Activated CD4-positive, alpha-beta T cell treated with anti-CD3 and anti-CD28 coated beads, Interleukin-2, Interleukin-6, amounts not matched to agents 100 ng/mL and 50 ng/mL, durations not matched to agents 16 hours and 8 hours (primary cell): ENCODE results near the gene TOP2A.
"Not testable (repeated sequence)": the region's sequence is repeated elsewhere in the genome, so short reads cannot be mapped to it uniquely, and the experiment has no call there.

ENCODE experiments used
- DNase-seq: peaks from one replicate; pipeline ENCODE4 v3.0.0-alpha.2; 2020

The TOP2A gene

DNA sequence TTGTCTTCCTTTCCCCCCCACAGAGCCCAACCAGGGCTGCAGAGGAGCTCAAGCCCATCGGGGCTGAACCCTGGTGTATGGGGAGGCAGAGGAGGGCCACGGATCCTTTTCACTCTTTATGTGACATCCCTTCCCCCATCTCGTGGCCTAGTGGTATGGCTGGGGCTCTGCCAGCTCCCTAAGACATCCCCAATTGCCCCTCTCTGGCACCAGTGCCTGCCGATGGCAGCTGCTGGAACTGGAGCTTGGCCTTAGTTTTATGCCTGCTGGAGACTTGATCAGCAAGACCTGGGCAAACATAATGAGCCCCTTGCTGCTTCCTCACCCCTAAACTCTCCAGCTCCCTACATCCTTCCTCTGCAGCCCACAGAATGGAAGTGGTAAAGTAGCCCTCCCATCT lies 8.0 kb upstream of the TOP2A start:
- DNase-seq = no peak

DNA sequence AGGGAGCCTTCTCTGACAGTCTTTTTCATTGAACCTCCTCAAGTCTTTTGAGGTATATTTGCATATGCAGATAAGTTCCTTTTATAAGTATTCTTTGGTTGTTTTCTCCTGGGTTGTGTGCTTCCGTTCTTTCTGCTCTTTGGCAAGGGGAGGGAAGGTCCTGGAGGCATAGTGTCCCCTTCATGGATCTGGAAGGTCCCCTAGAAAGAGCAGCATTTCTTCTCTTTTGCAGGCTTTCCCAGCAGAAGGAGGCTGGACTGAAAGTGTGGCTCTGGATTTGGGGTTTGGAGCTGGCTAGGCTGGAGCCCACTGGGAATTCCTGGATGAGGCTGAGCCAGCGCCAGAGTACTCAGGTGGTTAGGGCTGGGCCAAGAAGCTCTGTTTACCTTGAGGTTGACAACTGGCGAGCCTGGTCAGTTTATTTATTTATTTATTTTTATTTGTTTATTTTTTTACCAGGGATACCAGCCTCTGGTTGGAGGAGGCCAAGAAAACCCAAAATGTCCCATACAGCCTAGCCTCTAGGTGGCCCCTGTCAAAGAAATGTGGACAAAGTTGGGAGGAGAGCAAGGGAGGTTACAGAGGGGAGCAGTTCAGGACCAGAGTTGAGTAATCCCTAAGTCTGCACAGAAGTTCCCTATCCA lies 5.4 kb upstream of the TOP2A start:
- no peak for DNase-seq

DNA sequence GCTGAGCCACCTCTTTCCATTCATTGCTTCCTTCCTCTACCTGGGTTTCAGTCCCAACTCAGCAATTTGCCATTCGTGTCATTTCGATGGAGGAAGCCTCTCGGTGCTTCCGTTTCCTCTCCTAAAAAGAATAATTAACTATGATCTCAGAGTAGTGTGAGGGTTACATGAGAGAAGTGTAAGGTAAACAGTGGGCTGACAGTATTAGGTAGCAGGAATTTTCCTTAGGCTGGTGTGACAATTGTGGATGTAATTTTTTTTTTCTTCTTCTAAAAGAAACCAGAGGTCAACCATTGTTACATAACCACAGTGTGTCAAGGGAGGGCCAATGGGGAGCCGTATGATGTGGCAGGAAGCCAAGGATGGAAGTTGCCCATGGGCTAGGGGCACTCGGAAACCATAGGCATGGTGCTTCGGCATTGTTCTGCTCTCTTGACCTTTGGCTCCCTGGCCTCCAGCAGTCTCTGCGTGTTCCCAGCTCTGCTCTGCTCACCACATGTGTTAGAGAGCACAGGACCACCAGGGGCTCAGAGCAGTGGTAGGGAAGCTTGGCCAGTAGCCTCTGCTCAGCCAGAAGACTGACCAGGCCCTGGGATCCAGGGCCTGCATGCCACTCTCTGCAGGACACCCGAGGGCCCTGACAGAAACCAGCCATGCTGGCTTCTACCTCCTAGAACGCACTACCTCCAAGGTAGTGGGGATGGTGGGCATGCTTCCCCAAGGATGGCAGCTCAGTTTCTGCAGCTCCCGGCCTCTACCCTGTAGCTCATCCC lies 2.0 kb upstream of the TOP2A start:
- peak; percentile 46 for DNase-seq

DNA sequence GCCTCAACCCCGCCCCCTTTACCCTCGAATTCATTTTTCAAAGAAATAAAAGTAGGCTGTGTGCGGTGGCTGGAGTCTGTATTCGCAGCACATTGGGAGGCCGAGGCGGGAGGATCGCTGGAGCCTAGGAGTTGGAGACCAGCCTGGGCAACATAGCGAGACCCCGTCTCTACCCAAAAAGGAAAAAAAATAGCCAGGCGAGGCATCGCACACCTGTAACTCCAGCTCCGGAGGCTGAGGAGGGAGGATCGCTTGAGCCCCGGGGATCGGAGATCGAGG lies 671 bp upstream of the TOP2A start:
- DNase-seq = no peak

DNA sequence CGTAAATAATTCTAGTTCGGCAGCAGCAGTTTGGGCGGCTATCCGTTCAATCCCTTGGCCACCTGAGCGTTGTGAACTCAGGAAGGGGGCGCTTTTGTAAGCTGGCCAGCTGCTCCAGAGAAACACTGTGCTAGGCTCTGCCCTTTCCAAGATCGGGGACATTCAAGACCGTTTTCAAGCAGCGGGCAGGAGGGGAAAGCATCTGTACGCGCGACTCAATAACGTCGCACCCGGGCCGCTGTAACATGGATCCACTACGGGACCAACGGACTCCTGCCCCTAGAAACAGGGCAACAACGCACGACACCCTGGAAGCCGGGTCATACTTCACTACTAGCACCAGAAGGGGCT lies 463 bp downstream of the TOP2A start:
- DNase-seq = peak; percentile 49

DNA sequence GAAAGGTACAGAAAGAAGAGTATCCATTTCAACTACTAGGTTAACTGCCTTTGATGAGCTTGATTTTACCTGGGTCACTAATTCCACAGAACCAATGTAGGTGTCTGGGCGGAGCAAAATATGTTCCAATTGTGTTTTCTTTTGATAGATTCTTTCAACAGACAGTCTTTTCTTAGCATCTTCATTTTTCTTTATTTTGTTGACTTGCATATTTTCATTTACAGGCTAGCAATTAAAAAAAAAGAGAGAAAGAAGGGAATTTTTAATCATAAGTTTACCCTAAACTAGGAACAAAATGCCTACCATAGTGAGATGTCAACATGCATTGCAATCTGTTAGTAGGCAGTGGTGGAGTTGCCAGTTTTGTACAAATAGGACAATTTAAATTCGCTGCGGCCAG lies 1.0 kb downstream of the TOP2A start:
- no peak for DNase-seq

DNA sequence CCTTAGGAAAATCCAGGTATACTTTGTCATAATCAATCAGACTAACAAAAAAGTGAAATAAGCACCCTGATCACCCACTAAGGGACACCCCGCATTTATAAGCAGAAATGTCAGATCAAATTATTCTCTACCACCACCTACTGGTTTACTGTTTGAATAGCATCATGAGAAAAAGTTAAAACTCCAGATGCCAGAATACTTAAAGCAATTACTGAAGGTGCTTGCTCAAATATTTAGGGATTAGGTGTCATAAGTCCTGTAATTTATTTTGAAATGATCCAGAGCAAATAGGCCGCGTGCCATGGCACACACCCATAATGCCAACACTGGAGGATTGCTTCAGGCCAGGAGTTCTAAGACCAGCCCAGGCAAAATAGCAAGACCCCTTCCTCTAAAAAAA lies 2.3 kb downstream of the TOP2A start:
- DNase-seq = peak; percentile 50

DNA sequence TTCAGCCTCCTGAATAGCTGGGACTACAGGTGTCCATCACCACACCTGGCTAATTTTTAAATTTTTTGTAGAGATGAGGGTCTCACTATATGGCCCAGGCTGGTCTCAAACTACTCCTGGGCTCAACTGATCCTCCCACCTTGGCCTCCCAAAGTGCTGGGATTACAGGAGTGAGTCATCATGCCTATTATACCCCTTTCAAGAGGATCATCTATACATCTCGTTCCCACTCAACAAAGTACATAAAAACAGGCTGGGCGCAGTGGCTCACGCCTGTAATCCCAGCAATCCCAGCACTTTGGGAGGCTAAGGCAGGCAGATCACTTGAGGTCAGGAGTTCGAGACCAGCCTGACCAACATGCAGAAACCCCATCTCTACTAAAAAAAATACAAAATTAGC lies 3.4 kb downstream of the TOP2A start:
- not testable (repeated sequence) for DNase-seq

DNA sequence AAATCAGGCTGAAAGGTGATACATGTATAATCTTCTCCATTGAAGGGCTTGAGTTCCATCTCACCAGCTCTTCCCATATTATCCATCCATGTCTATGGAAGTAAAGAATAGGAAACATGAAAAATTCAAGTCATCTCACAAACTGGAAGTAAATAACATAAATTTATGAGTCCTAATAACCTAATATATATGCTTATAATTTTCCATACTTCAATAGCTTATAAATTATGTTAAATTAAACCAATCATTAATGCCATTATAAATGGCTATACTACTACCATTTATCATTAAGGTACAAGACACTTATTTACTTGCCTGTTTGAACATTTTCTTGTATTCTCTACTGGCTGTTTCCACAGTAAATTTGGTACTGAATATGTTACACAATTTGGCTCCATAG lies 4.8 kb downstream of the TOP2A start:
- no peak for DNase-seq

DNA sequence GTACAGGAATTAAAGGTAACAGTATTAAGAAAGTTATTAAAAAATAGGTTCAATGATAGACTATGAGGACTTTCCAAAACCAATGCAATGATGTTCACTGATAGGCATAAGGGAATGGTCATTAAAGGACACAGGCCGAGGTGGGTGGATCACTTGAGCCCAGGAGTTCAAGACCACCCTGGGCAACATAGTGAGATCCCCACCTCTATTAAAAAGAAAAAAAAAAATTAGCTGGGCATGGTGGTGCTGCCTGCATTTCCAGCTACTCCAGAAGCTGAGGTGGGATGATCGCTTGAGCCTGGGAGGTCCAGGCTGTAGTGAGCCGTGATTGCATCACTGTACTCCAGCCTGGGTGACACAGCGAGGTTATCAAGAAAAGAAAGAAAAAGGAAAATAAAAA lies 5.9 kb downstream of the TOP2A start:
- DNase-seq = no peak

DNA sequence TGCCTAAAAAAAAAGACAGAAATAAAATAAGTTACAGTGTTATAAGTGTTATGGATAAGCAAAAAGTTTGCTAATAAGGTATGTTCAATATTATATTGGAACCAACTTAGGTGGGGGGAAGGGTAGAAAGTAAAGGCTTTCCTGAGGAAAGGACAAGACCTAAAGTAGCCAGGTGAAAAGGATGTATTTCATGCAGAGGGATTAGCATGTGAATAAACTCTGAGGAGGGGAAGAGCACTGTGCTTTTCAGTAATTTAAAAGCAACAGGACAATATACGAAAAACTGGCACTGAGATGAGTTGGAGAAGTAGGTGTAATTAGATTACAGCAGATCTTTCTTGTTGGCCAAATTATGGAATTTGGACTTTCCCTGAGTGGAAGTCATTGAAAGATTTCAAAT lies 7.6 kb downstream of the TOP2A start:
- DNase-seq = no peak

DNA sequence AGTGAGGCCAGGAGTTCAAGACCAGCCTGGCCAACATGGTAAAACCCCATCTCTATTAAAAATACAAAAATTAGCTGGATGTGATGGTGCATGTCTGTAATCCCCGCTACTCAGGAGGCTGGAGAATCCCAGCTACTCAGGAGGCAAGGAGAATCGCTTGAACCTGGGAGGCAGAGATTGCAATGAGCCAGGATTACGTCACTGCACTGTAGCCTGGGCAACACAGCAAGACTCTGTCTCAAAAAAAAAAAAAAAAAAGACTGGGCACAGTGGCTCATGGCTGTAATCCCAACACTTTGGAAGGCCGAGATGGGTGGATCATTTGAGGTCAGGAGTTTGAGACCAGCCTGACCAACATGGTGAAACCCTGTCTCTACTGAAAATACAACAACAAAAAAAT lies 8.2 kb downstream of the TOP2A start:
- DNase-seq = not testable (repeated sequence)

DNA sequence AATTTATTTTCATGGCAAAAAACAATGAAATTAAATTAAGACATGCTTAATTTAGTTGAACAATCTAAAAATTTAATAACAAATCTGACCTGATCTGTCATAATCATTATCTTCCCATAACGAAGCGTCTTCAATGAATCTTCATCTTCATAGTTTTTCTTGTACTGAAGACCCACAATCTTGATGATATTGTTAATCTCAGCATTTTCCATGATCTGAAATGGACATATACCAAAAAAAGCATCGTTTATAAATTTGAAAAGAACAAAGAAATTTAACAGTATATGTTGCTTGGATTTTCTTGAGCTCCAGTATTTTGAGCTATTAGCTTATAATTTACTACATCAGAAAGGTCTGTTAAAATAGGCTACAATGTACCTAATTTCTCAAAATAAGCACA lies 10.2 kb downstream of the TOP2A start:
- DNase-seq = no peak

DNA sequence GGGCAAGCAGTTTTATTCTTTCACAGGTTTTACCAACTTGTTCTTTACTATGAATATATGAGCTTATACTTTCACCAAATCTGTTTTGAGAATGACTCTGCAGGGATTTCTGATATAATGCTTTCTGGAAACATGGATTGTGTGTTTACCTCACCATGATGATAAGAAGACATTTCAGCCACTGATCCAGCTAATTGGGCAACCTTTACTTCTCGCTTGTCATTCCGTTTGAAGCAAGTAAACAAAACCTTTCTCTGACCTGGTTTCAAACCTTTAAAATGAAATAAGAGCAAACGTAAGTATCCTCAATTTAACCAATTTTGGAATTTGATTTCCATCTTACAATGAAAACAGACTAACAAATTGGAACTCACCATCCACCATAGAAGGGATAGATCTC lies 13.7 kb downstream of the TOP2A start:
- no peak for DNase-seq

DNA sequence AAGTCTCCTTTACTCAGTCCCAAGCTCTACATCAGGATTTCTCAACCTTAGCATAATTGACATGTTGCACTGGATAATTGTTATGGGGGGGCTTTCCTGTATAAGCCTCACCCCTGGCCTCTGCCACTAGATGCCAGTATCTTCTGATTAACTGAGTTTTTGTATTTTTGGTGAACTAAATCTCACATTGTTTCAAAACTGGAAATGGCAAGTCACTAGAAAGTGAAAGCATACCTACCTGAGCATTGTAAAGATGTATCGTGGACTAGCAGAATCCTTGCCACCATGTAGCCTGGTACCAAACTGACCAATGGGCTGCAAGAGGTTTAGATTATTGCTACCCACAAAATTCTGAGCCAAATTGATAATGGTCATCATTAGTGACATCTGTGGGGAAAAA lies 15.0 kb downstream of the TOP2A start:
- DNase-seq = no peak

DNA sequence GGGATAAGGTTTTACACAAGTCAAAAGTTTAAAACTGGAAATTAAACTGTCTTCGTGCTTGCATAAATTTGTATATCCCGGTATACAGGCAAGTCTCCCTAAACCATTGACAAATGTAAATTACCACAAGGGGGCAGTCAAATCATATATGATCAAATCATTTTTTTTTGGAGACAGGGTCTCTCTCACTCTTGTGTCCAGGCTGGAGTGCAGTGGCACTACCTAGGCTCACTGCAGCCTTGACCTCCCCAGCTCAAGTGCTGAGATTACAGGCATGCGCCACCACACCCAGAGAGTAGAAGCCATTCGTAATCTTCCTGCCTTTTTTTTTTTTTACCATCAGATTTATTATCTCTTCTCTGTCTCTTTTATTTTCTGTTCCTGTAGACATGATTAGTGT lies 18.5 kb downstream of the TOP2A start:
- peak; percentile 44 for DNase-seq

DNA sequence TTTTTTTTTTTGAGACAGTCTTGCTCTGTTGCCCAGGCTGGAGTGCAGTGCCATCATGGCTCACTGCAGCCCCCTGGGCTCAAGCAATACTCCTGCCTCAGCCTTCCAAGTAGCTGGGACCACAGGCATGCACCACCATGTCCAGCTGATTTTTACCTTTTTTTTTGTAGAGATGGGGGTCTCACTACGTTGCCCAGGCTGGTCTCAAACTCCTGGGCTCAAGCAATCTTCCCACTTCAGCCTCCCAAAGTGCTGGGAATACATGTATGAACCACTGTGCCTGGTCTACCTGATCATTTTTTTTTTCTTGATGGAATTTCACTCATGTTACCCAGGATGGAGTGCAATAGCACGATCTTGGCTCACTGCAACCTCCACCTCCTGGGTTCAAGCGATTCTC lies 31.1 kb downstream of the TOP2A start:
- not testable (repeated sequence) for DNase-seq

DNA sequence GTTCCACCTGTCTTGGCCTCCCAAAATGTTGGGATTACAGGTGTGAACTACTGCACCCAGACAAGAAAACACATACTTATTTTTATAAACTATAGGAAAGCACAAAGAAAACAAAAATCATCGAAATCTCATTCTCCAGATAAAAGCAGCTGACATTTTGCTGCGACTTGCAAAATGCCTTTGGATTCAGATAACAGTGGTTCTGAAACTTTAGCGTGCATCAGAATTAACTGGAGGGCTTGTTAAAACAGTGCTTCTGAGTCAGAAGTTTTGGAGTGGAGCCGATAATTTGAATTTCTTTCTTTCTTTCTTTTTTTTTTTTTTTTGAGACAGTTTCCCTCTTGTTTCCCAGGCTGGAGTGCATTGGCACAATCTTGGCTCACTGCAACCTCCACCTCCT lies 35.4 kb downstream of the TOP2A start:
- DNase-seq = no peak

DNA sequence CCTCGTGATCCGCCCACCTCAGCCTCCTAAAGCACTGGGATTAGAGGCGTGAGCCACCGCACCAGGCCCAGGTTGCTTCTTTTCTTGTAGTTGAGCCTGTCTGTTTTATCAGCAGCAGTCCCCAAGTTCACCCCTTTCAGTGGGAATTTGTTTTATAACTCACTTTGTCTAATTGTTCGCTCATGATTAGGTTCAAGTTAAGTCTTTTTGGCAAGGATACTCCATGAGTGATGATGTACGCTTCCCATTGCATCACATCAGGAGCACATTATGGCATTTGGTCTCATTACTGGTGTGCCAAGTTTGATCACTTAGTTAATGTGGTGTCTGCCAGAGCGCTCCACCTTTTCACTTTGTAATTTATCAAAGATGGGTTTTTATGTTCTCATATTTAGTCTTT lies 38.7 kb downstream of the TOP2A start:
- no peak for DNase-seq

DNA sequence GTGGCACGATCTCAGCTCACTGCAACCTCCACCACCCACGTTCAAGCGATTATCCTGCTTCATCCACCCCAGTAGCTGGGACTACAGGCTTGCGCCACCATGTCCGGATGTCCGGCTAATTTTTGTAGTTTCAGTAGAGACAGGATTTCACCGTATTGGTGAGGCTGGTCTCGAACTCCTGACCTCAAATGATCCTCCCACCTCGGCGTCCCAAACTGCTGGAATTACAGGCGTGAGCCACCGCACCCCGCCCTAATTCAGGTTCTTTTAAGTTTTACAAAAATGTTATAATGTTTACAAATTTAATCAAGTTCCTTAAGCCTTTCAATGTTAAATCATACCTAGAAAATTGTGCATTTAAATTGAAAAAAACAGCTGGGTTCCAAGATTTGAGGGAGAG lies 39.9 kb downstream of the TOP2A start:
- DNase-seq = no peak

DNA sequence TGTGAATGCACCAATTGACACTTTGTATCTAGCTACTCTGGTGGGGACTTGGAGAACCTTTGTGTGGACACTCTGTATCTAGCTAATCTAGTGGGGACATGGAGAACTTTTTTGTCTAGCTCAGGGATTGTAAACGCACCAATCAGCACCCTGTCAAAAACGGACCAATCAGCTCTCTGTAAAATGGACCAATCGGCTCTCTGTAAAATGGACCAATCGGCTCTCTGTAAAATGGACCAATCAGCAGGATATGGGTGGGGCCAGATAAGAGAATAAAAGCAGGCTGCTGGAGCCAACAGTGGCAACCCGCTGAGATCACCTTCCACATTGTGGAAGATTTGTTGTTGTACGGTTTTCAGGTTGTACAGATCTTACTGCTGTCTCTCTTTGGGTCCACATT lies 41.2 kb downstream of the TOP2A start:
- peak; percentile 22 for DNase-seq

DNA sequence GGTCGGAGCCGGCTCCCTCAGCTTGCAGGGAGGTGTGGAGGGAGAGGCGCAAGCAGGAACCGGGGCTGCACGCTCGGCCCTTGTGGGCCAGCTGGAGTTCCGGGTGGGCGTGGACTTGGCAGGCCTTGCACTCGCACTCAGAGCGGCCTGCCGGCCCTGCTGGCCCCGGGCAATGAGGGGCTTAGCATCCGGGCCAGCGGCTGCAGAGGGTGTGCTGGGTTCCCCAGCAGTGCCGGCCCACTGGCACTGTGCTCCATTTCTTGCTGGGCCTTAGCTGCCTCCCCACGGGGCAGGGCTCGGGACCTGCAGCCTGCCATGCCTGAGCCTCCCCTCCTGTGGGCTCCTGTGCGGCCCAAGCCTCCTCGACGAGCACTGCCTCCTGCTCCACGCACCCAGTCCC lies 41.9 kb downstream of the TOP2A start:
- not testable (repeated sequence) for DNase-seq

DNA sequence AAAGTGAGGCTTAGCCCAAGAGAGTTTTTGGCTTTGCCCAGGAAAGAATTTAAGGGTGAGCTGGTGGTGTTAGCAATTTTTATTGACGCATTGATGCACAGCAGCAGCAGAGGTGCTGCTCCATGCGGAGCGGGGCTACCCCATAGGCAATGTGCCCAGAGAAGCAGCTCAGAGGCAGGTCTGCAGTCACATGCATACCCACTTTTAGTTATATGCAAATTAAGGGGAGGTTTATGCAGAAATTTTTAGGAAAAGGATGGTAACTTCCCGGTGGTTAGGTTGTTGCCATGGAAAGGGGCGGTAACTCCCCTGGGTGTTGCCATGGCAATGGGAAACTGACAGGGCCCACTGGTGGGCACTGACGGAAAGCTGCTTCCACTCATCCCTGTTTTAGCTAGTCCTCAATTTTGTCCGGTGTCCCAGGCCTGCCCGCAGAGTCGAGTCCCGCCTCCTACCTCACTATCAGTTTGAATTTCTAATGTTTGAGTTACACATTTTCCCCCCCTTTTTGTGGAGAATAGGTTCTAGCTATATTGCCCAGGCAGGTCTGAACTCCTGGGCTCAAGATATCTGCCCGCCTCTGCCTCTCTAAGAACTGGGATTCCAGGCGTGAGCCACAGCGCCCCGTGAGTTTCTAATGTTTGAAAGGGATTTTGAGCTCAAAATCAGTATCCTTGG lies 42.7 kb downstream of the TOP2A start:
- no peak for DNase-seq

DNA sequence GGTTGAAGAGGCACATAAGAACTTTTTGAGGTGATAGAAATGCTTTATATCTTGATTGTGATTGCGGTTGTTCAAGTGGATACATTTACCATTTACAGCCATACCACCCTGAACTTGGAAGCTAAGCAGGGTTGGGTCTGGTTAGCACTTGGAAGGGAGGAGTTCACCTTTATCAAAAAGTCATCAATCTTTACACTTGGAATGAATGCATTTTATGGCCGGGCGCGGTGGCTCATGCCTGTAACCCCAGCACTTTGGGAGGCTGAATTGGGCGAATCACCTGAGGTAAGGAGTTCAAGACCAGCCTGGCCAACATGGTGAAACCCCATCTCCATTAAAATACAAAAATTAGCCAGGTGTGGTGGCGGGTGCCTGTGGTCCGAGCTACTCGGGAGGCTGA lies 43.7 kb downstream of the TOP2A start:
- DNase-seq = no peak

DNA sequence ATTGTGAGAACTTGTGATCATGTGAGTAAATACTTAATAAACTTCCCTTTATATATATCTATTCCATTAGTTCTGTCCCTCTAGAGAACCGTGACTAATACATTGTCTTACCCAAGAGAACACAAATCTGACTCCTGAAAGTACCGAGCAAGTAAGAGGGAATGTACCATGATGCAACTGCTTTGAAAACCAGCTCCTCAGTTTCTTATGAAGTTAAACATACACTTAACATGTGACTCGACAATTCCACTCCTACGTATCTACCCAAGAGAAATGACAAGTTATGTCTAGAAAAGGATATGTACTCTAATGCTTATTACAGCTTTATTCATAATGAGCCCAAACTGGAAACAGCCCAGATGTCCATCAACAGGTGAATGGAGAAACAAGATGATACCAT lies 44.4 kb downstream of the TOP2A start:
- peak; percentile 11 for DNase-seq
